GM19023 (cell line): Measurements from ENCODE around the gene METTL9.

Experiments used
- ATAC-seq: cut with Tn5 transposase; IDR thresholded peaks from one replicate; pipeline ENCODE4 v1.9.1; 2021; ENCODE audit warnings: mild to moderate bottlenecking, moderate library complexity; ENCODE audit not compliant: unreplicated experiment

METTL9 gene

GRCh38 chr16:21703589-21704174 is 104.3 kb downstream of the METTL9 start:
- no peak for ATAC-seq

- ATAC-seq = no peak
These were observed 104.9 kb downstream of the METTL9 start for GRCh38 chr16:21704266-21704665.

DNA sequence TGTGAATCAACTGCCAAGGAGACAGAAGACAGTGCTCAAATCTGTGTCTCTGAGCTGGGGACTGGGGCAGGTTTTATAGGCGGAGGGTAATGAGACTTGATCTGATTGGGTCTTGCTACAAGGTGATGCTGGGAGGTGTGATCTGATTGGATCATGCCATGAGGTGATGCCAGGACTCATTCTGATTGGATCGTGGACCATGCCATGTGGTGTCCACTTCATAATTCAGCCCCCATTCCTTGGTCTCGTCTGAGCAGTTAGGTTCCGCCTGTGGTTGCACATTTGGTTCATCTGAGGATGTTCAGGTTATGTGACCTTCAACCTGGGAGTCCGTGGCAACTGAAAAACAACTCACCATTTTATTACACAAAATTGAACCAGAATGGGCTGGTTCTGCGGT is 105.4 kb downstream of the METTL9 start:
- ATAC-seq = no peak
